Stimulated activated CD8-positive, alpha-beta memory T cell treated with anti-CD3 and anti-CD28 coated beads, Interleukin-12 subunit alpha, Interleukin-12 subunit beta, amount 100 ng/mL, for 1 hour (primary cell): Measurements from ENCODE around the gene PTPRK.

Experiments used
- DNase-seq: peaks from one replicate; pipeline ENCODE4 v3.0.0-alpha.2; 2020; ENCODE audit warnings: low read depth

PTPRK gene

DNA sequence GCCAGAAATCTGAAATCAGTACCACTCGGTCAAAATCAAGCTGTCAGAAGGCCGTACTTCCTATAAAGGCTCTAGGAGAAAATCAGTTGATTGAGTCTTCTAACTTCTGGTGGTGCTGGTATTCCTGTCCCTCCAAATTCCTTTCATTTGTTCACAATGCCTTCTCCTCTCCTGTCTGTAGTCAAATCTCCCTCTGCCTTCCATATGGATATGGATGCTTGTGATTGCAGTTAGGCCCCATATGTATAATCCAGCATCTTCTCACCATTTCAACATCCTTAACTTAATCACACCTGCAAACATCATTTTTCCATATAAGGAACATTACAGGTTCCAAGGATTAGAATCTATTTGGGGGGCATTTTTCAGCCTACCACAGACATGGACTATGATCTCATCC lies 331.7 kb downstream of the PTPRK start:
- no peak for DNase-seq

DNA sequence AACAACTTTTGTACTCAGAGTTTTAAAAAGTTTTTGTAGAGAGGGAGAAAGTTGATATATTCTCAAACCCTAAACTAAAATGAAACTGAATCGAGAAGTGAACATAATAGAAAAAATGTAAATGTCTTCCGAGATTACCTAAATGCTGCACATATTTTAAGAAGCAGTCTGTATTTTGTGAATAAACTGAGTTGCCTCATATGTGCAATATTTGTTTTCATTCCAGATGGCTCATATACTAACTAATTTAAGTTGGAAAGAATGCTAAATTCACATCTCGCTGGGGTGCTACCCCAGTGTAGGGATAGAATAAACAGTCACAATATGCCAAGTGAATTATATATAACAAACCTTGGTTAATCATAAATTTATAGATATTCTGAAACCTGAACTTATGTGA lies 333.7 kb downstream of the PTPRK start:
- no peak for DNase-seq

DNA sequence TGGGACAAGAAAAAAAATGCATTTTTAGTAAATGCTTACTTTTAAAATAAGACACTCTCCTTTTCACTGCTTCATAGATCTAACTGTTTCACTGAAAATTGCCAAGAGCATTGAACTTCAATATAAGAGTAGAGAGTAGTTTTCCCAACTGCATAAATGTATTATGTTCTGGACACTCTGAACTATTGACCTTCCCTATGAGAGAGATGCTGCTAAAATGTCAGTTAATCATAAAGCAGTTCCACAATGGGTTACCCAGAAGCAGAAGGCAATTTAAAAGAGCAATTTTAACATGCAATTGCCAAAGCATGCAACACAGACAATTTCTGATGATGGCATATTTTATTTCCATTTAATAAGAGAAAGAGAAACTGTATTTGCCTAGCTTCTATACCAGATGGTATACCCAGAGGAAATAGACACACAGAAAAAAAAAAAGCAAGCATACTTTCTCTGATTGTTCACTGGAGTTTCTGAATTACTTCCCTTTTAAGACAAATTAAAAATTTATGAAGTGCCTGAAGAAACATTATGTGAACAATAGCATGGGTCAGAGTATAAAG lies 340.4 kb downstream of the PTPRK start:
- DNase-seq: no peak

DNA sequence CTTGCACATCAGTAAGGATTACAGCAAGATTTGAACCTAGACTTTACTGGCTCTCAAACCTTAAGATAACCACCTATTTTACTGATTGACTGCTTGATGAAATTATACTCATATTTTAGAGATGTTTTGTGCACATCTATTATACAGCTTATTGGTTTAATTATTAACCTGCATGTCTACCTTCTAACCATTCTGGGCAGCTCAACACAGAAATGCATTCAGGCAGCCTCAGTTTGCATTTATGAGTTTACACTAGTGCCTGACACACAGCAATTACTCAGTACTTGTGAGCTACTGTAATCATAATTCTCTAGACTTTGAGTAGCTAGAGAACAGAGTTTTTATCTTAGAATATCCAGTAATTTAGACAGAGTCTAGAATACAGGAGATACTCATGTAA lies 345.7 kb downstream of the PTPRK start:
- no peak for DNase-seq

DNA sequence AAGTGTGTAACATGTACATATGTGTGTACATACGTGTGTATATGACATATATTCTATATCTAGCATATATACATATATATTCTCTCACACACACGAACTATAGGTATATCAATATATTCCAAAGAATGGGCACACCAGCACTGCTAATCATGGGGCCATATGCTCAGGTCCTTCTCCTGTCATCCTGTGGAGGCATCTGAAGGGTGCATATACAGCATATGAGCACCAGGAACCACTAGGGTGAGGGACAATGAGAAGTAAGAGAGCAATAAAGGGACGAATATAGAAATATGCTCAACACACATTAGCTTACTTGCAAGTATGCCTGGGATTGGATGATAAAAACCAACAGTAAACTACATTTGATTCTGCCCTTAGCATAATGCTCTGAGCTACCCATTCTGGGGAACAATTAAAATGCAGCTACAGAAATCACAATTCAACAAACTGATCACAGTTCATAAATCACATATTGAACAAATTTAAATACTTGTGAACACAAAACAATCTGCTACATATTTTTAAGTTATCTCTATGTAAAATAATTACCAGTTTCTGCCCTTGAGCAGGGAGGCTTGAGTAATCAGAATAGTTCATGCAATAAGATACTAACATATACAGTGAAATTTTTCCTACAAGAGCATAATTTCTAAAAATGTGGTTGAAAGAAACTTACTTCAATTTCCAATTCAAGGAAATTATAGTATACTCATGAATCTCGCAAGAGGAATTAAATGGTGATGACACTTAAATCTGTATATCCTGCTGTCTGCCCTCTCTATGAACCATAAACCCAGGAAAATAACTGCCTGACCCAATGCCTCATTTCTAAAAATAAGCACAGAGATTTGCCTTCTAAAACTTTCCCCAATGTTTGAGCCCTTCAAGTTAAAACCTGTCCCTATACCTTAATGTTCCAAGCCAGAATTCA lies 347.4 kb downstream of the PTPRK start:
- DNase-seq: no peak

DNA sequence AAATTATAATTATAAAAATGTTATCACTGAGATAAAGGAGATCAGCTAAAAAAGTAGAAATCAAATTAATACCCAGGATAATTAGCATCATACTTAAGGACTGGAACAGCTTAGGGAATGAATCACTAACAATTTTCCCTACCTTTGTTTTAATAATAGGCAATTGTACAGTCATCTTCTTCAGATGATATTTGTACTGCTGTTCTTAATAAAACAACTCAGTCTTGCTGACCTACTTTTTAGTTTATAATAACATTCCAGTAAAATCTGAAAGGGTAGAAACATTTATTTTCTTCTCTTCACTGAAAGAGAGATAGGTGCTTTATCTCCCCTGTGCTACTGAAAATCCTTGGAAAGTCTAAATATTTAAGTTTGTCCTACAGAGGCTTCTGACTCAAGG lies 348.3 kb downstream of the PTPRK start:
- DNase-seq: no peak

DNA sequence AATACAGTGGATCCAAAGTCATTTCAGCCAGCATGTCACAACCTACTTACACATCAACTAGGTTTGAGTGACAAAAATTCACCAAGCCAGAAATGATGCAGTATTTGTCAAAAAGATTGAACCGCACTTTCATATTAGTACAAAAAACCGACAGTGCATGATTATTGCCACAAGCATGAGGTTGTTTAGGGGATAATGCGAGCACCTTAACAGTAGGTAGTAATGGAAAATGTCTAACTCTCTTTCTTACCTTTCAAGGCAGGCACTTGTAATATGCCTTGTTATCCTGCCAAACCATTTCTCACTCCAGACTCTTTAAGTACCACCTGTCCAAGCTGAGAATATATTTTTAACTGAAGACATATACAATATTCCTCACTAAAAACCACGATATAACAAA lies 349.2 kb downstream of the PTPRK start:
- DNase-seq: no peak

DNA sequence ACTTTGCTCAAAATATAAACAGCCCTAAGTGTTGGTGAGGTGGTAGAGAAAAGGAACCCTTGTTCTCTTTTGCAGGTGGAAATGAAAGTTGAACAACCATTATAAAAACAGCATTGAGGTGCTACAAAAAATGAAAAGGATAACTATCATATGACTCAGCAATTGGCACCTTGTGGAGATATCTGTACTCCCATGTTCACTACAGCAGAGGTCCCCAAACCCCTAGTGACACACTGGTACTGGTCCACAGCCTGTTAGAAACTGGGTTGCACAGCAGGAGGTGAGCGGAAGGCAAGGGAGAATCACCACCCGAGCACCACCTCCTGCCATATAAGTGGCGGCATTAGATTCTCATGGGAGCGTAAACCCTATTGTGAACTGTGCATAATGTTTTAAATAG lies 352.2 kb downstream of the PTPRK start:
- no peak for DNase-seq

DNA sequence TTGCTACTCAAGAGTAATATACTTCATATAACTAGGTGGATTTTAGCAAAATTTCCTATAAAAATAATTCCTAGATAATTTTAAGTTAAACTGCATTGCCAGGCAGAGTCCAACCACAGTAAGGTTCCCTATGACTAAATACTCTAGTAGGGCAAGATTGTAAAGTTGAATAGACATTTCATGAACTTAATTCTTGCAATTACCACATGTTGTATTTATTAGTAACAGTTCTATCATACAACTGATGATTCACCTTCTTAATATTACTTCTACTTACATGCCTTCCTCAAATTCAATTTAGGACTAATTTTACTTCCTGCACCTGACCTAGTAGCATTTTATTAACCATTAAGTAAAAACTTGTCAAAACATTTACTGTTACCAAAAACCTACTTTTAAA lies 352.8 kb downstream of the PTPRK start:
- no peak for DNase-seq

DNA sequence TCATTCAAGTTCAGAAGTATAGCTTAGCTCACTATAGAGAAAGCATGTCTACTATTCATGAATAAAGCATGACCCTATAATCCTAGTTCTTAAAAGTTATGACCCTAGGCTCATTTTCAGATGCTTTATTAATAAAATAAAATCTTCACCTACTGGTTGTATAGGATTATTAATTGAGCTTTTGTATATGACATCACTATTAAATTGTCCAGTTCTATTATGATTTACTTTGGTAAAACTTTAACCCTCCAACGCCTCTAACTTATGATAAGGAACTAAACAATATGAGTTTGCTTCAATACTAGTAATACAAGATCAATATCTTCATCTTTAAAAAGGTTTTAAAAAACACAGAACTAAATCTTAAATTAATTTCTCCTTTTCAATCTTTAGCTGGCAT lies 356.1 kb downstream of the PTPRK start:
- no peak for DNase-seq

DNA sequence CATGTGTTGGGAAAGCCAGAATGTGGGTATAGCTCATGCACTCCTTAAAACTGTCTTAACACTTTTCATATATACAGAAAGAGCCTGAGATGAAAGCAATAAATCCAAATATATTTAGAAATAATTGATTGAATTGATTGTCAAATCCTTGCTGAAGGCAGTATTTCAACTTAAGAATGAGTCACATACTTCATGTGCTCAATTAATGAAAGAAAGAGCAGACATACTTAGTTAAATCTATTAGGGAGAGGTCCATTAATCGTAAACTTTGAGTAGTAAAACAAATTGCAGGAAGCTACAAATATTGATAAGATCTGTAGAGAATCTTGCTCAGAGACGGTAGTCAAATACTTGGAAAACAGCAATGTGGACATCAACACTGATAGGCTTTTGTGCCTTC lies 358.0 kb downstream of the PTPRK start:
- no peak for DNase-seq

DNA sequence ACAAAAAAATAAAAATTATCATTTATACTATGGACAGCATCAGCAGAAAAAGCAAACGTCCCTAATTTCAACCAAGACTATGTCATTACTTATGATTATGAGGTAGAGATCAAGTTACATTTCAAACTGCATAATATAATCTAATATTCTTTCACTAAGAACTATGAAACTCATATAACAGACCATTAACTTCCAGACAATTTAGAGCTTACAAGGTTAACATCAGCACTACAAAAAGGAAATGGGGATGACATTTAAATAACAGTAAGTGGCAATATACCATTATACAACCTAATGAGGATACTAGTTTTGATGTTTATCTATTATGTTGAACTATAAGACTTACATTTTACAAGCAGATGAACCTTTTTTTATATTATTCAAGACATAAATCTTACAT lies 358.6 kb downstream of the PTPRK start:
- DNase-seq: no peak

DNA sequence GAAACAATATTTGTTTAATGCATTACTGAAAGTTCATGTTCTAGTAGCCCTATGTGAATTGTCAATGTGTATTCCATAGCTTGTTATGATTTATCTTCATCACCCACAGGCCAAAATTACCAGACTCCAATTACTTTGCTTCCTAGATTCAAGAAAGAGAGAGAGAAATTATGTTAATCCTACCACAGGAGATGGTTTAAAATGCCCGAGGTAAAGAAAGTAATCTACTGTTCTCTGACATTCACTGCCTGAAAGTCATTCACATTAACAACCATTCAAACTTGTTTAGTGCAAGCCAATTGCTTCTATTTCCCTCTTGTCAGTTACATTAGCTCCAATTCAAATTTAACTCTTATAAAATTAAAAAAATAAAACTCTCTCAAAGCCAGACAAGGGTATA lies 359.1 kb downstream of the PTPRK start:
- no peak for DNase-seq

DNA sequence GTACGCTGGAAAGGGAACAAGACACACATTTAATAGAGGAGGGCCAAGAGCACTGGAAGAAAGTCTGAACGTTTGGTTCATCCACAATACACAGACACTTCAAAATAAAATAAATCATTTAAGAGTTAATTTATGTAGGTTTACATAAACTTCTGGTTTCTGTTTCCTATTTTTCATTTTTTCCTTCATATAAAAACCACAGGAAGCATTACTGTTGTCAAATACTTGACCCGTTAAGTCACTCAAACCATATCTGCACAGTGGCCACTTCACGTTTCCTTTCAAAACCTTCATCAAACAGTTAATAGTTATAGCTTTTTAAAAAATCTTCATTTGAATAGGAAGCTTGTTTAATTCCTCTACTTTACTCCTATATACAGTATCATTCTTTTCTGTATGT lies 361.9 kb downstream of the PTPRK start:
- DNase-seq: no peak

DNA sequence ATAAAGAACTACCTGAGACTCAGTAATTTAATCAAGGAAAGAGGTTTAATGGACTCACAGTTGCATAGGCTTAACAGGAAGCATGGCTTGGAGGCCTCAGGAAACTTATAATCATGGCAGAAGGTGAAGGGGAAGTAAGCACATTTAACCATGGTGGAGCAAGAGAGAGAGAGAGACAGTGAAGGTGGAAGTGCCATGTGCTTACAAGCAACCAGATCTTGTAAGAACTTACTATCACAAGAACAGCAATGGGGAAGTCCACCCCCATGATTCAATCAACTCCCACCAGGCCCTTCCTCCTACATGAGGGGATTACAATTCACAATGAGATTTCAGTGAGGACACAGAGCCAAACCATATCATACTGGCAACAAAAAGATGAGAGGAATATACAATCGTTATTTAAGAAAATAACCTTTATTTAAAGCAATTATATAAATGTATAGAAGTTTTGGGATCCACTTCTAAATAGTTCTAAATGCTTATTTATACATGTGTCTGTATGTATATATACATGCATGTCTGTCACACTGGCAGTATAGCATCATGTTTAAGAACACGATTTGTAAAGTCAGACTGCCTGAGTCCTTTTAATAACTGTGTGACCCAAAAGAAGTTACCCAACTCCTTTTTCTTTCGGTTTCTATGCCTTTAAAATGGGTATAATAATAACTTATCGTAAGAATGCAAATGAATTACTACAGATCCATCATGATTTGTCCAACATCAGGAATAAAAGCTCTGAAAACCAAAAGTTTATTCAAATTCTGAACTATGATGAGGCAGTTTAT lies 363.9 kb downstream of the PTPRK start:
- no peak for DNase-seq

DNA sequence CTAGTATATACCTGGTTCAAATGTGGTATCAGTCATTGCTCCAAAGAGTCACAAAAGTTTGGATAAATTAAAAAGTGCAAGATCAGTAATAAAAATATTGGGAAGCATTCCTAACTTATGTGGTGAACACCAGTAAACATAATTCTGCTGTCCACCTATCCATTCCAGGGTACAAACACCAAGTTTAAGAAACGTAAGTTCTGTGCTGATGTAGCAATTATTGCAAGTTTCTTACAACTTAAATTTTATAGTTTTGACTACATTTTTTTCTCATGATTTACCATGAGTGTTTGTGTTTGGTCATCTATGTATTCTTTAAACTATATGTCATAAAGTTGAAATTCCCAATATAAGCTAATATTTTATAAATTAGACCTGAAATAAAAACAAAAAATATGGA lies 364.6 kb downstream of the PTPRK start:
- no peak for DNase-seq

DNA sequence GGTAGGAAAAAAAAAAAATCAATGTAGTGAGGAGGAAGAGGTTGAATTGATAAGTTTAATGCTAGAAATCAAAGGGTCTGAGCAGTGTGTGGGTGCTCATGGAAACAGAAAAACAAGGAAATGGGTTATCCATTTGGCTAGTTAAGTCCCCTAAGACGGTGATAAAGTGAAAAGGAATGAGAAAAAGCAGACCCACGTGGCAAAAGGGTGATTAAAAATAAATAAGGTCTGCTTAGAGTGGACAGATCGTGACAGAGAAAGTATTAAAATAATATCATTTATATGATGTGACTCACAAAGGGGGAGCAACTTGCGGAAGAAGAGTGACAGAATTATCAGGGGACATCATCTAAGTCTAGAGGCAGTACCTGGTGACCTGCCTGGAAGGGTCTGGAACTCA lies 367.8 kb downstream of the PTPRK start:
- no peak for DNase-seq

DNA sequence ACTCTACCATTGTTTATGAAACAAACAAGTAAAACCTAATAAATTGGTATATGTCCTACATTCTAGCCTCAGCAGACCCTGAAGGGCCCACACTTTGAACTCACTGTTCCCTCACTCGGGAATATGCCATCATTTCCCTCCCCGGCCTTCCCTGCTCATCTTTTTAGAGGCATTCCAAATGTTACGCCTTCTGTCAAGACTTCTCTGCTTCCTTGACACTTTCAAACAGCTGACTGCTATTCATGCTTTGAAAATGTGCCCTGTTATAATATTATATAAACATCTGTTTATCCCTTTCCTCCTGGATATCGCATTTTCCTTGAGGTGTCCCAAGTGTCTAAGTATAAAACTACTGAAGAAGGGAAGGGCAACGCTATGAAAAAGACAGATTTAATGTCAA lies 370.0 kb downstream of the PTPRK start:
- DNase-seq: no peak

DNA sequence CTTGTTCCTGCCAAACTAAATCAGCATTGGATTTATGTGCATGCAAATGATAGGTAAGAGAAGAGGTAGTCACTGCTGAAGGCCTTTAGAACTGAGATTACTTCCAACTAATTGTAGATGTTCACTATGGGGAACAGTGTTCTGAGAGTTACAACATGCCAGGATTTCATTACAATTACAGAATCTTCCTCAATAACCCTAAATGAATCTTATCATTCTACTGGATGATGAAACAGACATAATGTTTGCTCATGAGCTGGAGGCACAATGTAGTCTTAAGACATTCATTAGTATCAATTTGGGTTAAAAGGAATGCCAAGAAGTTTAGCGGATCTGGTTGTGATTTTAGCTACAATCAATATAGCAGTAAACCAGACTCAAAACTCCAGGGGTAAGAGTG lies 370.6 kb downstream of the PTPRK start:
- no peak for DNase-seq

DNA sequence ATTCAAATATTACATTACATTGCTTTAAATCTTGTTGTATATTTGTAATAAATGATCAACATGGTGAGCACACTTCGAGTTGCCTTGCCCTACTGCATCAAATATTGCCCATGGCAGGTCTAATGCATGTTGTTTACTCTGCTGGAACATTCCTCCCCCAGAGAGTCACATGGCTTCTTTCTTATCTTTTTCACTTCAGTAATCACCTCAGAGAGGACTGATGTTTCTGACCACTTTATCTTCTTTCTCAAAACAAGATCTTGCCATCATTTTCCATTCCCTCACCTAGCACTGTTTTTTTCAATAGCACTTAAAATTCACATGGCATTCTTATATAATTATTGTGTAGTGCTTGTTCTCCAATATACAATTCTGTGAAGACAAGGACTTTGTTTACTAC lies 376.1 kb downstream of the PTPRK start:
- DNase-seq: no peak

DNA sequence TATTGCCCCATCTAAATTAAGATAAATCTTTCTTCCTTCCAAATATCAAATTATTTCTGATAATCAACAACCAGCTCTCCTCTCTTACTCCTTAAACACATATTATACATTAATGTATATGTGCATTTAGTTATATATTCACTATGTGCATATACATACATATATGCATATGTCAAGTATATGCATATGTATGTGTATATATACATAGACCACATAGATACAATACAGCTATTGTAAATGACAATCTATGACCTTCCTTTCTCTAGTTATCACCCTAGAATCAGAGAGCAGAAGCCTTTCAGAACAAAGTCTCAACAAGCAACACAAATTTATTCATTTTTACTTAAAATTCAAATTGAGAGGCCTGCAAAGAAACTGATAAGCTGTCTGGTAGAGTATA lies 378.5 kb downstream of the PTPRK start:
- DNase-seq: no peak

DNA sequence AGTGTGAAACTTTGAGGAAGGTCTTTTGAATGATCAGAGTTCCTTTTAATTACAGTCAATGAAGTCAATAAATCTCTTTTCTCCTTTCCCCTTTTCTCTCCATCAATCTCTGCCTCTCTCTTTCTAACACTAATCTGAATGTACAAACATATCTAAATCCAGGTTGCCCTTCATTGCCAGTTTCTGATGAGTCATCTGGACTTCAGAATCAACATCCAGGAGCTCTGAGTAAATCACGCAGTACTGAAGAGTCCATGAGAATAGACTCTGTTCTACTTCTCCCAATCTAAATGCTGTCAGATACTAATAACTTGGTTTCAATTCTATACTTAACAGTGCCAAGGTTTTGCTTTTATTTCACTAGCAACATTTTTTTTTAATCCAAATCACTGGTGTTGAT lies 380.9 kb downstream of the PTPRK start:
- DNase-seq: no peak

DNA sequence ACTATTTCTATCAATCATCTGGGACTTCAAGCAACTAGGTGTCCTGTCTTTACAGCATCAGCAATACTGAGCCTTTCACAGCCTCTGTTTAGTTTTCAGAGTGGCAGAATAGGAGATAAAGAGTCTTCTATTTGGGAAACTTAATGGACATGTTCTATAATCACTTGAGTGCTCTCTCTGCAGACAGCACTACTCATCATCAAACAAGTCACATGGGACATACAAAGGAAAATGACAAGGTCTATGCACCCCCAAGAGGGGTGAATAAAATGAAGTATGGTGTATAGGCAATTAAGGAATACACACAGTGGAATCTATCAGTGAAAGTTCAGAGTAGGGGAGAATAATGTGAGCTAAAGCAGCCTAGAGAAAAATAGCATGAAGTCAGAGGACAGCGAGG lies 381.7 kb downstream of the PTPRK start:
- DNase-seq: no peak
